Activated CD8-positive, alpha-beta memory T cell treated with anti-CD3 and anti-CD28 coated beads for 1 hour (primary cell): ENCODE measurements around the gene LLGL2.
"Not testable (repeated sequence)": the region's sequence is repeated elsewhere in the genome, so short reads cannot be mapped to it uniquely, and the experiment has no call there.

ENCODE experiments used
- DNase-seq, 2 donors: peaks; one replicate each; pipeline ENCODE4 v3.0.0-alpha.2; 2020; ENCODE audit warnings: low read depth in 1 of 2; ENCODE audit errors: extremely low read depth in 1 of 2

LLGL2 gene

DNA sequence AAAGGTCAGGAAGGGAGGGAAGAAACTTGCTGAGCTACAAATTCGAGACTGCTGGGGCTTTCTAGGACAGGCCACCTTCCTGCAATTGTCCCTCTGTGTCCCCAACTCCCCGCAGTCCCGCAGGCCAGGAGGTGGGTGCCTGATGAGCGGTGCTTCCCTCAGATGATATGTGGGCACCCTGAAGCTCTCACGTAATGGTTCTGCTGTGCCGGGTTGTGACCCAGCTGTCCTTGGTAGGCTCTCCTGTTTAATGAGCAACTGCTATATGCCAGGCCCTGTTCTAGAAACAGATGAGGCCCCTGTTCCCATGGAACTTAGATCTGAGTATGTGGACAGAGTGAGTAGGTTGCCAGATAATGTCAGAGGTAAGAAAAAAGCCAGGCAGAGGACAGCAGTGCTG, 40.1 kb downstream of the LLGL2 start:
- DNase-seq, result no peak

DNA sequence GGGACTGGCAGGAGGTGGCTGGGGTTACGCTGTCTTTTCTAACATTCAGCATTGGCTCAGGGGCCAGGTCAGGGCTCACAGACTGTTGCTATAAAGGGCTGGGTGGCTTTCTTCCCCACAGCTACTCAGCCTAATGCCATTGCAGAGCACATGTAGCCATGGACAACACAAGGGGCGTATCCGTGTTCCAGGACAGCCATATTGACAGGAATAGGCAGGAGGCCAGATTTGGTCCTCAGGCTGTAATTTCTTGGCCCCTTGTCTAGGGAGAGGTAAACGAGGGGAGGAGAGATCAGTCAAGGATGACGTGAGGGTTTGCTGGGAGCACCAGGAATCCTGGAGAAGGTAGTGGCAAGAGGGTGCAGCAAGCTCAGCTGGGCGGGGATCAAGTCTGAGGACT, 40.9 kb downstream of the LLGL2 start:
- DNase-seq, result no peak

- DNase-seq, result no peak
Measured at GRCh38 chr17:75566834-75567233, 41.3 kb downstream of the LLGL2 start.

- no peak for DNase-seq
Measured at GRCh38 chr17:75568412-75569255, 43.1 kb downstream of the LLGL2 start.

- no peak for DNase-seq
Measured at GRCh38 chr17:75570034-75570676, 44.7 kb downstream of the LLGL2 start.

GRCh38 chr17:75570772-75571171, 45.3 kb downstream of the LLGL2 start:
- no peak for DNase-seq

GRCh38 chr17:75571197-75571884, 45.8 kb downstream of the LLGL2 start:
- DNase-seq, result no peak

GRCh38 chr17:75571885-75572215, 46.4 kb downstream of the LLGL2 start:
- DNase-seq, result no peak

DNA sequence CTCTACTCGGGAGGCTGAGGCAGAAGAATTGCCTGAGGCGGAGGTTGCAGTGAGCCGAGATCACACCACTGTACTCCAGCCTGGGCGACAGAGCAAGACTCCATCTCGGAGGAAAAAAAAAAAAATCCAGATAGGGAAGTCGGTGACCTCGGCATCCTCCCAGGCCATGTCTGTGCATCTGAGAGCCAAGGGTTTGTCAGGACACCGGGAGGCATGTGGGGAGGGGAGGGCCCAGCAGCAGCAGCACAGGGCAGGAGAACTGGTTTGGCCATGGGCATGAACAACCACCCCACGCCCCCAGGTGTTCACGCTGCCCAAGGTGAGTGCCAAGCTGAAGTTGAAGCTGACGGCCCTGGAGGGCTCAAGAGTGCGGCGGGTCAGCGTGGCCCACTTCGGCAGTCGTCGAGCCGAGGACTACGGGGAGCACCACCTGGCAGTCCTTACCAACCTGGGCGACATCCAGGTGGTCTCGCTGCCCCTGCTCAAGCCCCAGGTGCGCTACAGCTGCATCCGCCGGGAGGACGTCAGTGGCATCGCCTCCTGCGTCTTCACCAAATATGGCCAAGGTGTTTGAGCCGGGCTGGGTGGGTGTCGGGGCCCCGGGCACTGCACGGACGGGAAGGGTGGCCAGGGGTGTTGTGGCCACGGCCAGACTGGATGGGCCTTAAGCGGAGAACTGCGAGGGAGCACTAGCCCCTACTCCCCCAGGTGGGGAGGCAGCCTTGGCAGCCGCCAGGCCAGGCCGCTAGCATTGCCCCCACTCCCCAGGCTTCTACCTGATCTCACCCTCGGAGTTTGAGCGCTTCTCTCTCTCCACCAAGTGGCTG, 47.4 kb downstream of the LLGL2 start:
- no peak for DNase-seq

GRCh38 chr17:75573540-75573957, 48.1 kb downstream of the LLGL2 start:
- DNase-seq, result no peak

GRCh38 chr17:75573994-75574393, 48.5 kb downstream of the LLGL2 start:
- no peak for DNase-seq

DNA sequence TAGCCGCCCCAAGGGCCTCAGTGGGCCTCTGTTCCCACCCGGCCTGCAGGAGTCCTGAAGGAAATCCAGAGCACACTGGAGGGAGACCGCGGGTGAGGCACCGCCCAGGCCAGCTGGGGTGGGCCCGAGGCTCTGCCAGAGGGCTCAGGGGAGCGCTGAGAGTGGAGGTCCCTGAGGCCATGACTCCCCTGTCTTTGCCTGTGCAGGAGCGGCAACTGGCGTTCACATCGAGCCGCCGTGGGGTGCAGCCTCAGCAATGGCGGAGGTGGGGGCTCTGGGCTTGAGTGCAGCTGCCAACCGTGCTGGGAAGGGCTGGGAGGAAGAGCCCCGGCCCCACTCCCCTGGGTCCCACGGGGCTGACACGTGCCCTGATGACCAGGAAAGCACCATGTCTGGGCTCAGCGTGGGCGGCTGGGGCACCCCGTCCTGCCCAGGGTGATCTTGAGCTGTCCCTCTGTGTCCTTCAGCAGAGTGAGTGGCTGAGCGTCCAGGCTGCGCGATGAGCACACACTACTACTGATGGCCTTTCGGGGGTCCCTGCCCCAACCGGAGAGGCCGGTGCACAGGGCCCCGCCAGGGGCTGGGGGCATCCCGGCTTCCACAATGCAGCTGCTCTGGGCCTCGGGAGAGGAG, 49.0 kb downstream of the LLGL2 start:
- no peak for DNase-seq

DNA sequence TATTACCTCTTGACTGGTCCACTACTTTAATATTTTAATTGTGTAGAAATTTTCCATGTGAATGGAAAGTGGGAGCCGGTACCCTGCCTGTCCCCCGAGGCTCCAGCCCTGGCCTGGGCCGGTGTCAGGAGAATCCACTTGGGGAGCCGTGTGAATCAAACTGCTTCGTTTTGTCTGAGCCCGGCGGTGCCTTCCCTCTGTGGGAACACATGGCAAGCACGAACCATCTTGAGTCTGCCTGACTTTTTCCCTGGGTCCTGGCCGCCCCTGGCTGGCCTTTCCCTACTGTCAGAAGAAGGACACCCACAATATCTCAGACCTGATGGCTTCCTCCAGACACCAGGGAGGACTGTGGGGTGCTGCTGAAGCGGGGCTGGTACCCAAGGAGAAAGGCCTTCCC, 49.7 kb downstream of the LLGL2 start:
- DNase-seq, result no peak

DNA sequence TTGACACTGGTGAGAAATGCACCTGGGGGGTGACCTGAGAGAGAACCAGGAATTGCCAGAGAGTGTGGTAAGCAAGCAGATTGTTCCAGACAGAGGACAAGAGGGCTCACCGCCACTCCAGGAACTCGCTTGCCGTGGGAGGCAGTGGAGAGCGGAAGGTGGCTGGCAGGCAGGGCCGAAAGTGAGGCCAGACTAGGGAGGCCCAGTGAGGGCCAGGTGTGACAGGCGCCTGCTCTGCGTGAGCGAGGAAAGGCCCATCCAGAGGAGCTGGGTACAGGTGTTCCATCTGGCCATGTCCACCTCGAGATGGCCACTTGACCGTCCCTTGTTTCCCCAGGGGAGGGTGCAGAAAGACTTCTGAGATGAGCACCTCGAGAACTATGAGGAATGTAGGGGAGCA, 50.2 kb downstream of the LLGL2 start:
- DNase-seq, result no peak

DNA sequence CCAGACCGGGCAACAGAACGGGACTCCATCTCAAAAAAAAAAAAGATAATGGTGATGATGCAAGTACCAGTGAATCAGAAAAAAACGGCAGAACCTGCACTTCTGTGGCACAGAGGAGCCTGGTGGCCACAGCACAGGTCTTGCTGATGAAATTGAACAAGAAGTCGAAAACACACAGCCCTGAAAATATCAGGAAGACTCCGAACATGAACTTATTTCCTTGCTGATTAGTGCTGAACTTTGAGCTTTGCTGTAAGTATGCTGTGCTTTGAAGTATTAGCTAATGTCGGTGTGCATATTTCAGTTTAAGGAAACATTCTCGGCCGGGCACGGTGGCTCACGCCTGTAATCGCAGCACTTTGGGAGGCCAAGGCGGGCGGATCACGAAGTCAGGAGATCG, 51.2 kb downstream of the LLGL2 start:
- DNase-seq, result no peak

DNA sequence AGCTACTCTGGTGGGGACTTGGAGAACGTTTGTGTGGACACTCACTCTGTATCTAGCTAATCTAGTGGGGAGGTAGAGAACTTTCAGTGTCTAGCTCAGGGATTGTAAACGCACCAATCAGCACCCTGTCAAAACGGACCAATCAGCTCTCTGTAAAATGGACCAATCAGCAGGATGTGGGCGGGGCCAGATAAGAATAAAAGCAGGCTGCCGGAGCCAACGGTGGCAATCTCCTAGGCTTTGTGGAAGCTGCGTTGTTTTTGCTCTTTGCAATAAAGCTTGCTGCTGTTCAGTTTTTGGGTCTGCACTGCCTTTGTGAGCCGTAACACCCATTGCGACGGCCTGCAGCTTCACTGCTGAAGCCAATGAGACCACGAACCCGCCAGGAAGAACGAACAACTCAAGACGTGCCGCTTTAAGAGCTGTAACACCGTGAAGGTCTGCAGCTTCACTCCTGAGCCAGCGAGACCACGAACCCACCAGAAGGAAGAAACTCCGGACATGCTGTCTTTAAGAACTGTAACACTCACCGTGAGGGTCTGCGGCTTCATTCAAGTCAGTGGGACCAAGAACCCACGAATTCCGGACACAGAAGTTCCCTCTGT, 55.7 kb downstream of the LLGL2 start:
- DNase-seq, result not testable (repeated sequence)

GRCh38 chr17:75583197-75583596, 57.7 kb downstream of the LLGL2 start:
- DNase-seq, result not testable (repeated sequence)

DNA sequence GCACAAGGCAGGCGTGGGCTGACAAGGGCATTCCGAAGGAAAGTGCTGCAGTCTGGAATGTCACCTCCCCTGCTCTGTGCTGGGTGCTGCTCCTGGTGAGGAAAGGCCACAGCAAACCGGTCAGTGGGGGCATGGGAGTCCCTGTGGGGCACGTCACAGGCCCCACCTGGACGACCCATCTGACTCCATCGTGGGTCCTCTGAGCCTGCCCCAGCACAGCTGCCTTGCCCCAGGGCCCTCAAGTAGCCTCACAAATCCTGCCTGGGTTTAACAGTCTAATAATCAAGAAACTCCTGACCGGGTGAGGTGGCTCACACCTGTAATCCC, 59.3 kb downstream of the LLGL2 start:
- DNase-seq, result no peak

- DNase-seq, result peak in 1 of 2 donors; percentile 50
Measured at GRCh38 chr17:75587675-75588595, 62.4 kb downstream of the LLGL2 start, which contains the start of gene MYO15B. MYO15B (plus strand) TSS chr17:75587800; CDS start chr17:75588058, 258 bp downstream.
